K562 (cell line): ENCODE data around the gene MBOAT2.

ENCODE experiments used
- BACH1 ChIP-seq: fragments of 200-800 bp; sonication (Bioruptor generic); IDR thresholded peaks from 2 replicates; pipeline ENCODE4 v1.6.1; 2016; ENCODE audit warnings: missing genetic modification characterization, missing compliant biosample characterization
- CHD1 ChIP-seq: fragments of 200-600 bp; sonication (generic); IDR thresholded peaks from one replicate; pipeline ENCODE4 v1.6.1; 2012; ENCODE audit warnings: mild to moderate bottlenecking, moderate library complexity, low read length, inconsistent platforms
- EP300 ChIP-seq: IDR thresholded peaks from 2 replicates; pipeline ENCODE4 v1.6.1; 2012; ENCODE audit warnings: low read length, improper control_type of control experiment
- KDM1A ChIP-seq, 2 experiments: fragments of 450-650 bp; IDR thresholded peaks; 2 replicates each; pipeline ENCODE4 v1.6.1; 2016; ENCODE audit warnings: mild to moderate bottlenecking in 2 of 2
- ZBTB7A ChIP-seq: IDR thresholded peaks from 2 replicates; pipeline ENCODE4 v1.6.1; 2011; ENCODE audit warnings: low read depth, mild to moderate bottlenecking, low read length, moderate library complexity, borderline replicate concordance; ENCODE audit not compliant: control insufficient read depth
- TF ChIP-seq, protein P1 (sequence below), 3 experiments: fragments of 200-800 bp in 1 of 3; sonication (Bioruptor generic) in 1 of 3; sonication (generic) in 1 of 3; formaldehyde crosslinking in 1 of 3; IDR thresholded peaks; 2 replicates each; pipeline versions ENCODE4 v1.6.1 to v1.8.0; 2016 to 2022; ENCODE audit warnings: mild to moderate bottlenecking in 2 of 3, missing compliant biosample characterization in 2 of 3, missing genetic modification characterization in 2 of 3, missing genetic modification reagents in 1 of 3
- TF ChIP-seq, protein P2 (sequence below): sonication (generic); formaldehyde crosslinking; IDR thresholded peaks from 2 replicates; pipeline ENCODE4 v1.8.1; 2022; ENCODE audit warnings: missing genetic modification reagents
- TF ChIP-seq, protein P3 (sequence below): fragments of 450-650 bp; IDR thresholded peaks from 2 replicates; pipeline ENCODE4 v1.6.1; 2016; ENCODE audit warnings: borderline replicate concordance
- TF ChIP-seq, protein P4 (sequence below), 3 experiments: IDR thresholded peaks in 2 of 3; conservative IDR thresholded peaks in 1 of 3; 2 replicates each; pipeline ENCODE4 v1.5.1; 2011 to 2012; ENCODE audit warnings: low read length in 3 of 3, mild to moderate bottlenecking in 3 of 3, control low read depth in 2 of 3, improper control_type of control experiment in 1 of 3, inconsistent platforms in 1 of 3, low read depth in 1 of 3, mixed read lengths in 1 of 3, moderate library complexity in 1 of 3; ENCODE audit not compliant: insufficient read depth in 2 of 3
- TF ChIP-seq, protein P5 (sequence below): fragments of 450-650 bp; IDR thresholded peaks from 2 replicates; pipeline ENCODE4 v1.7.1; 2018; ENCODE audit warnings: mild to moderate bottlenecking, low read depth; ENCODE audit not compliant: partially characterized antibody

DNA sequence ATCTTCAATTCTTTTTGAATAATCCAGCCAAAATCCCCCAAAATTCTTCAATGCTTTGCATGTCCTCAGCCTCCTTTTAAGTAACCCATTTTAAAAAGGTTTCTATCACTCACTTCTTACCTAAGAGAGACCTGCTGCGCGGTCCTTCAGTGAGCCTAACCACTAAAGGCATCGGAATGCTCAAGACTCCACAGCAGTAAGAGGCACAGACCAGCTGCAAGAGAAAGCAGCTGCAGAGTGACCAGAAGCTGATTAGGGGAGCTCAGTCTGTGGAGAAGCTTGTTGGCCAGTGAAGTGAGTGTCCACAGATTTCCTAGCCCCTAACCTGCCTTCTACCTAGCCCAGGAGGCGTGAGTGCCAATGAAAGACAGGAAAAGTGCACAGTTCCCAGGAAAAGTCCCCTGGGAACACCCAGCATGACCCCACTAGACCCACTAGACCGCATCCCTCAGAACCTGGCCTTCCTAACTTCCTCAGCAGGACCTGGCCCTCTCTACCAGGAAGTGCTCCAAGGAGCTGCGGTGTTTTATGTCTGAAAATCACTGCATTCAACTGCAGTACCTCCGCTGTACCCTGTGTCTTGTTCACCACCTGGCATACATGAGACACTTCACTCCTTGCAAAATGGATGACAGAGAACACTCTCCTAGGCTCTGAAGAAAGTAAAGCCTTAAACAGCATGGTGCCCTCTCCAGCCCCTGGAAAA lies 10.1 kb downstream of the MBOAT2 start:
- TF ChIP-seq ZBTB7A = no peak
- no peak for TF ChIP-seq KDM1A (IDR thresholded peaks at IDR 0.05)
- TF ChIP-seq, protein P1, sequence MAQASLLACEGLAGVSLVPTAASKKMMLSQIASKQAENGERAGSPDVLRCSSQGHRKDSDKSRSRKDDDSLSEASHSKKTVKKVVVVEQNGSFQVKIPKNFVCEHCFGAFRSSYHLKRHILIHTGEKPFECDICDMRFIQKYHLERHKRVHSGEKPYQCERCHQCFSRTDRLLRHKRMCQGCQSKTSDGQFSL (CRISPR knock-in tag; IDR thresholded peaks at IDR 0.05) = no peak
- TF ChIP-seq, protein P1 (tag; IDR thresholded peaks at IDR 0.05) = no peak
- TF ChIP-seq, protein P2, sequence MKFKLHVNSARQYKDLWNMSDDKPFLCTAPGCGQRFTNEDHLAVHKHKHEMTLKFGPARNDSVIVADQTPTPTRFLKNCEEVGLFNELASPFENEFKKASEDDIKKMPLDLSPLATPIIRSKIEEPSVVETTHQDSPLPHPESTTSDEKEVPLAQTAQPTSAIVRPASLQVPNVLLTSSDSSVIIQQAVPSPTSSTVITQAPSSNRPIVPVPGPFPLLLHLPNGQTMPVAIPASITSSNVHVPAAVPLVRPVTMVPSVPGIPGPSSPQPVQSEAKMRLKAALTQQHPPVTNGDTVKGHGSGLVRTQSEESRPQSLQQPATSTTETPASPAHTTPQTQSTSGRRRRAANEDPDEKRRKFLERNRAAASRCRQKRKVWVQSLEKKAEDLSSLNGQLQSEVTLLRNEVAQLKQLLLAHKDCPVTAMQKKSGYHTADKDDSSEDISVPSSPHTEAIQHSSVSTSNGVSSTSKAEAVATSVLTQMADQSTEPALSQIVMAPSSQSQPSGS (CRISPR knock-in tag) = no peak
- TF ChIP-seq, protein P3, sequence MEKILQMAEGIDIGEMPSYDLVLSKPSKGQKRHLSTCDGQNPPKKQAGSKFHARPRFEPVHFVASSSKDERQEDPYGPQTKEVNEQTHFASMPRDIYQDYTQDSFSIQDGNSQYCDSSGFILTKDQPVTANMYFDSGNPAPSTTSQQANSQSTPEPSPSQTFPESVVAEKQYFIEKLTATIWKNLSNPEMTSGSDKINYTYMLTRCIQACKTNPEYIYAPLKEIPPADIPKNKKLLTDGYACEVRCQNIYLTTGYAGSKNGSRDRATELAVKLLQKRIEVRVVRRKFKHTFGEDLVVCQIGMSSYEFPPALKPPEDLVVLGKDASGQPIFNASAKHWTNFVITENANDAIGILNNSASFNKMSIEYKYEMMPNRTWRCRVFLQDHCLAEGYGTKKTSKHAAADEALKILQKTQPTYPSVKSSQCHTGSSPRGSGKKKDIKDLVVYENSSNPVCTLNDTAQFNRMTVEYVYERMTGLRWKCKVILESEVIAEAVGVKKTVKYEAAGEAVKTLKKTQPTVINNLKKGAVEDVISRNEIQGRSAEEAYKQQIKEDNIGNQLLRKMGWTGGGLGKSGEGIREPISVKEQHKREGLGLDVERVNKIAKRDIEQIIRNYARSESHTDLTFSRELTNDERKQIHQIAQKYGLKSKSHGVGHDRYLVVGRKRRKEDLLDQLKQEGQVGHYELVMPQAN = no peak
- no peak for TF ChIP-seq CHD1
- TF ChIP-seq, protein P4, sequence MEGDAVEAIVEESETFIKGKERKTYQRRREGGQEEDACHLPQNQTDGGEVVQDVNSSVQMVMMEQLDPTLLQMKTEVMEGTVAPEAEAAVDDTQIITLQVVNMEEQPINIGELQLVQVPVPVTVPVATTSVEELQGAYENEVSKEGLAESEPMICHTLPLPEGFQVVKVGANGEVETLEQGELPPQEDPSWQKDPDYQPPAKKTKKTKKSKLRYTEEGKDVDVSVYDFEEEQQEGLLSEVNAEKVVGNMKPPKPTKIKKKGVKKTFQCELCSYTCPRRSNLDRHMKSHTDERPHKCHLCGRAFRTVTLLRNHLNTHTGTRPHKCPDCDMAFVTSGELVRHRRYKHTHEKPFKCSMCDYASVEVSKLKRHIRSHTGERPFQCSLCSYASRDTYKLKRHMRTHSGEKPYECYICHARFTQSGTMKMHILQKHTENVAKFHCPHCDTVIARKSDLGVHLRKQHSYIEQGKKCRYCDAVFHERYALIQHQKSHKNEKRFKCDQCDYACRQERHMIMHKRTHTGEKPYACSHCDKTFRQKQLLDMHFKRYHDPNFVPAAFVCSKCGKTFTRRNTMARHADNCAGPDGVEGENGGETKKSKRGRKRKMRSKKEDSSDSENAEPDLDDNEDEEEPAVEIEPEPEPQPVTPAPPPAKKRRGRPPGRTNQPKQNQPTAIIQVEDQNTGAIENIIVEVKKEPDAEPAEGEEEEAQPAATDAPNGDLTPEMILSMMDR (IDR thresholded peaks at IDR 0.05 in 2 of 3, conservative IDR thresholded peaks at IDR 0.05 in 1 of 3; ENCODE audit: insufficient read depth in 2 of 3, low read depth in 1 of 3, low read length in 3 of 3) = no peak
- TF ChIP-seq, protein P5, sequence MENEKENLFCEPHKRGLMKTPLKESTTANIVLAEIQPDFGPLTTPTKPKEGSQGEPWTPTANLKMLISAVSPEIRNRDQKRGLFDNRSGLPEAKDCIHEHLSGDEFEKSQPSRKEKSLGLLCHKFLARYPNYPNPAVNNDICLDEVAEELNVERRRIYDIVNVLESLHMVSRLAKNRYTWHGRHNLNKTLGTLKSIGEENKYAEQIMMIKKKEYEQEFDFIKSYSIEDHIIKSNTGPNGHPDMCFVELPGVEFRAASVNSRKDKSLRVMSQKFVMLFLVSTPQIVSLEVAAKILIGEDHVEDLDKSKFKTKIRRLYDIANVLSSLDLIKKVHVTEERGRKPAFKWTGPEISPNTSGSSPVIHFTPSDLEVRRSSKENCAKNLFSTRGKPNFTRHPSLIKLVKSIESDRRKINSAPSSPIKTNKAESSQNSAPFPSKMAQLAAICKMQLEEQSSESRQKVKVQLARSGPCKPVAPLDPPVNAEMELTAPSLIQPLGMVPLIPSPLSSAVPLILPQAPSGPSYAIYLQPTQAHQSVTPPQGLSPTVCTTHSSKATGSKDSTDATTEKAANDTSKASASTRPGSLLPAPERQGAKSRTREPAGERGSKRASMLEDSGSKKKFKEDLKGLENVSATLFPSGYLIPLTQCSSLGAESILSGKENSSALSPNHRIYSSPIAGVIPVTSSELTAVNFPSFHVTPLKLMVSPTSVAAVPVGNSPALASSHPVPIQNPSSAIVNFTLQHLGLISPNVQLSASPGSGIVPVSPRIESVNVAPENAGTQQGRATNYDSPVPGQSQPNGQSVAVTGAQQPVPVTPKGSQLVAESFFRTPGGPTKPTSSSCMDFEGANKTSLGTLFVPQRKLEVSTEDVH = no peak
- no peak for TF ChIP-seq EP300
- no peak for TF ChIP-seq BACH1
